Parathyroid adenoma (tissue), 2 donors: ENCODE data around the gene GOPC.

Experiments used
- H2AFZ ChIP-seq: fragments of 300-600 bp; sonication (generic); one replicate; pipeline ENCODE4 v1.7.0; 2017; ENCODE audit warnings: antibody characterized with exemption, mild to moderate bottlenecking
- H3K27ac ChIP-seq: fragments of 300-600 bp; sonication (generic); one replicate; pipeline ENCODE4 v1.7.0; 2017
- H3K27me3 ChIP-seq: fragments of 300-600 bp; sonication (generic); one replicate; pipeline ENCODE4 v1.7.0; 2017; ENCODE audit warnings: low read length; ENCODE audit not compliant: control insufficient read depth, insufficient read depth
- H3K36me3 ChIP-seq: fragments of 300-600 bp; sonication (generic); one replicate; pipeline ENCODE4 v1.7.0; 2017; ENCODE audit warnings: low read length; ENCODE audit not compliant: control insufficient read depth, insufficient read depth
- H3K4me1 ChIP-seq: fragments of 300-600 bp; sonication (generic); one replicate; pipeline ENCODE4 v1.7.0; 2017; ENCODE audit warnings: control low read depth
- H3K4me2 ChIP-seq: fragments of 300-600 bp; sonication (generic); one replicate; pipeline ENCODE4 v1.7.0; 2017; ENCODE audit warnings: low read length
- H3K4me3 ChIP-seq: fragments of 300-600 bp; sonication (generic); one replicate; pipeline ENCODE4 v1.7.0; 2017; ENCODE audit warnings: low read depth, low read length
- H3K79me2 ChIP-seq: fragments of 300-600 bp; sonication (generic); one replicate; pipeline ENCODE4 v1.7.0; 2017; ENCODE audit warnings: control low read depth
- H3K9ac ChIP-seq: fragments of 300-600 bp; sonication (generic); one replicate; pipeline ENCODE4 v1.7.0; 2017; ENCODE audit warnings: mild to moderate bottlenecking
- H3K9me3 ChIP-seq: fragments of 300-600 bp; sonication (generic); one replicate; pipeline ENCODE4 v1.7.0; 2017; ENCODE audit warnings: low read length; ENCODE audit not compliant: control insufficient read depth
- TF ChIP-seq, protein P1 (sequence below): fragments of 300-600 bp; sonication (generic); IDR thresholded peaks from one replicate; pipeline ENCODE4 v1.7.0; 2017; ENCODE audit warnings: antibody characterized with exemption, mild to moderate bottlenecking
- donor health status: primary hyperparathyroidism.

Gene GOPC

GRCh38 chr6:117558818-117559217 is 43.5 kb downstream of the GOPC start:
- Histone ChIP-seq H3K4me1 (no peaks in the 10 kb centered on the region), H3K4me3 (no peak overlapping the region), H2AFZ (no peak overlapping the region), H3K4me2 (no peak overlapping the region), H3K9ac (no peak overlapping the region), H3K27me3 (no peaks in the 10 kb centered on the region), H3K79me2 (no peaks in the 10 kb centered on the region), H3K9me3 (no peaks in the 10 kb centered on the region), H3K36me3 (no peaks in the 10 kb centered on the region), H3K27ac (no peak overlapping the region)
- TF ChIP-seq, protein P1, sequence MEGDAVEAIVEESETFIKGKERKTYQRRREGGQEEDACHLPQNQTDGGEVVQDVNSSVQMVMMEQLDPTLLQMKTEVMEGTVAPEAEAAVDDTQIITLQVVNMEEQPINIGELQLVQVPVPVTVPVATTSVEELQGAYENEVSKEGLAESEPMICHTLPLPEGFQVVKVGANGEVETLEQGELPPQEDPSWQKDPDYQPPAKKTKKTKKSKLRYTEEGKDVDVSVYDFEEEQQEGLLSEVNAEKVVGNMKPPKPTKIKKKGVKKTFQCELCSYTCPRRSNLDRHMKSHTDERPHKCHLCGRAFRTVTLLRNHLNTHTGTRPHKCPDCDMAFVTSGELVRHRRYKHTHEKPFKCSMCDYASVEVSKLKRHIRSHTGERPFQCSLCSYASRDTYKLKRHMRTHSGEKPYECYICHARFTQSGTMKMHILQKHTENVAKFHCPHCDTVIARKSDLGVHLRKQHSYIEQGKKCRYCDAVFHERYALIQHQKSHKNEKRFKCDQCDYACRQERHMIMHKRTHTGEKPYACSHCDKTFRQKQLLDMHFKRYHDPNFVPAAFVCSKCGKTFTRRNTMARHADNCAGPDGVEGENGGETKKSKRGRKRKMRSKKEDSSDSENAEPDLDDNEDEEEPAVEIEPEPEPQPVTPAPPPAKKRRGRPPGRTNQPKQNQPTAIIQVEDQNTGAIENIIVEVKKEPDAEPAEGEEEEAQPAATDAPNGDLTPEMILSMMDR, result no peak

GRCh38 chr6:117557951-117558350 is 44.4 kb downstream of the GOPC start:
- Histone ChIP-seq H3K36me3 (no peaks in the 10 kb centered on the region), H3K27ac (no peak overlapping the region), H3K4me2 (no peak overlapping the region), H3K79me2 (no peaks in the 10 kb centered on the region), H3K9ac (no peak overlapping the region), H3K4me1 (no peaks in the 10 kb centered on the region), H3K9me3 (no peaks in the 10 kb centered on the region), H3K4me3 (no peak overlapping the region), H2AFZ (no peak overlapping the region), H3K27me3 (no peaks in the 10 kb centered on the region)
- TF ChIP-seq, protein P1, result no peak

- no peak overlapping the region for H3K4me2 ChIP-seq
- no peak overlapping the region for H3K9ac ChIP-seq
- no peak overlapping the region for H3K4me3 ChIP-seq
- H2AFZ ChIP-seq, result no peak overlapping the region
- H3K36me3 ChIP-seq, result no peaks in the 10 kb centered on the region
- no peaks in the 10 kb centered on the region for H3K79me2 ChIP-seq
- H3K27me3 ChIP-seq, result no peaks in the 10 kb centered on the region
- no peaks in the 10 kb centered on the region for H3K4me1 ChIP-seq
- H3K27ac ChIP-seq, result no peak overlapping the region
- TF ChIP-seq, protein P1, result peak; percentile 95
- no peaks in the 10 kb centered on the region for H3K9me3 ChIP-seq
These were observed 46.3 kb downstream of the GOPC start for GRCh38 chr6:117555882-117556498.

DNA sequence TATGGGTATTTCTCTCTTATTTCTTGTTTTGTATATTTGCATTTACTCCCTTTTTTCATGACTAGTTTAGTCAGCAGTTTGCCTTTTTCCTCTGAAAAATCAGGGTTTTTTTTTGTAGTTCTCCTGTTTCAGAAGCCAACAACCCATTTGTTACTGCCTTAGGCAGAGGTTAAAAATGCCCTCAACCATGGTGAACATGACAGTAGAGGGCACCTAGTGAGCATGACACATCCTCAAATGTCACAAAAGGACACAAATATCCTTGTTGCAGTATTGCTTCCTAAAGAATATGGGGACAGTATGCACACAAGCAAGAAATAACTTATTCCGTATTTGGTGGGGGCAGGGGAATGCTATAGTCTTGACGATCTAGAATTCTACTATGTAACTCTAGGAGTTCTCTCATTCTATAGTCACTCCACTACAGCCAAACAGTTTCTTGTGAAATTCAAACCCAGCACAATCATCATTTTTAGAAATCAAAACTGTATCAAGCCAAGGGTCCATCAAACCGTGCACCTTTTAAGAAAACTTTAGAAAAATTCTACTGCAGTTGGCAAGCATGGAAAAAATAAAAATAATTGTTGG is 47.0 kb downstream of the GOPC start:
- Histone ChIP-seq H3K27ac (no peak overlapping the region), H3K4me2 (no peak overlapping the region), H2AFZ (no peak overlapping the region), H3K9me3 (no peaks in the 10 kb centered on the region), H3K4me3 (no peak overlapping the region), H3K36me3 (no peaks in the 10 kb centered on the region), H3K27me3 (no peaks in the 10 kb centered on the region), H3K9ac (no peak overlapping the region), H3K79me2 (no peaks in the 10 kb centered on the region), H3K4me1 (no peaks in the 10 kb centered on the region)
- TF ChIP-seq, protein P1, result no peak

- Histone ChIP-seq H3K4me2 (no peak overlapping the region), H3K27me3 (no peaks in the 10 kb centered on the region), H3K79me2 (no peaks in the 10 kb centered on the region), H3K9ac (no peak overlapping the region), H3K36me3 (no peaks in the 10 kb centered on the region), H3K4me1 (no peaks in the 10 kb centered on the region), H3K4me3 (no peak overlapping the region), H3K9me3 (no peaks in the 10 kb centered on the region), H2AFZ (no peak overlapping the region), H3K27ac (no peak overlapping the region)
- TF ChIP-seq, protein P1, result no peak
These were observed 49.2 kb downstream of the GOPC start for GRCh38 chr6:117553142-117553541.
